Mesodermal cell (in vitro differentiated cells): Measurements from ENCODE around the gene BLOC1S1.
A peak's percentile ranks its signal among the peaks of the same experiment; 100 is the strongest.
"Not testable (repeated sequence)": the region's sequence is repeated elsewhere in the genome, so short reads cannot be mapped to it uniquely, and the experiment has no call there.

Source experiments
- H3K27ac ChIP-seq: 2 replicates; pipeline ENCODE4 v1.7.0; 2013; ENCODE audit warnings: mild to moderate bottlenecking, low read depth, low read length, moderate library complexity; ENCODE audit not compliant: severe bottlenecking
- H3K36me3 ChIP-seq: 2 replicates; pipeline ENCODE4 v1.7.1; 2013; ENCODE audit warnings: mild to moderate bottlenecking, low read length, moderate library complexity; ENCODE audit not compliant: control insufficient read depth, insufficient read depth
- H3K4me1 ChIP-seq: one replicate; pipeline ENCODE4 v1.7.1; 2013; ENCODE audit warnings: mild to moderate bottlenecking, low read length; ENCODE audit not compliant: insufficient read depth, control insufficient read depth, poor library complexity, severe bottlenecking
- H3K4me3 ChIP-seq: 2 replicates; pipeline ENCODE4 v1.7.0; 2013; ENCODE audit warnings: low read length, control low read depth, mild to moderate bottlenecking; ENCODE audit not compliant: insufficient read depth, poor library complexity, severe bottlenecking; ENCODE audit errors: extremely low read depth
- H3K9me3 ChIP-seq: 2 replicates; pipeline ENCODE4 v1.7.1; 2013; ENCODE audit warnings: mild to moderate bottlenecking, low read length, moderate library complexity; ENCODE audit not compliant: control insufficient read depth
- whole genome bisulfite sequencing, 2 experiments: methylation state at CpG; one replicate each; pipeline ENCODE4 v1.1.5; 2013; ENCODE audit warnings: missing lambda C conversion rate in 2 of 2; ENCODE audit not compliant: insufficient coverage in 2 of 2; 5-methylcytosine and 5-hydroxymethylcytosine counted together

The BLOC1S1 gene

GRCh38 chr12:55746913-55747231 lies 31.0 kb downstream of the BLOC1S1 start:
- H3K36me3 ChIP-seq, result peaks cover 57% of the 10 kb centered on the region
- H3K9me3 ChIP-seq, result no peaks in the 10 kb centered on the region
- H3K27ac ChIP-seq, result peak overlapping the region; percentile 74
- peak overlapping the region; percentile 76 for H3K4me3 ChIP-seq
- H3K4me1 ChIP-seq, result peaks cover 17% of the 10 kb centered on the region

- H3K36me3 ChIP-seq, result peaks cover 73% of the 10 kb centered on the region
- no peak overlapping the region for H3K27ac ChIP-seq
- no peak overlapping the region for H3K4me3 ChIP-seq
- 93% methylated on average over 15 to 18 of the region's 18 CpGs for WGBS, 2 experiments
- no peaks in the 10 kb centered on the region for H3K9me3 ChIP-seq
- peaks cover 17% of the 10 kb centered on the region for H3K4me1 ChIP-seq
Measured at GRCh38 chr12:55748230-55748993, 32.6 kb downstream of the BLOC1S1 start.

- WGBS, 2 experiments, result 60 to 80% methylated on average over 1 of the region's 2 CpGs
- H3K36me3 ChIP-seq, result peaks cover 98% of the 10 kb centered on the region
- H3K27ac ChIP-seq, result peak overlapping the region; percentile 46
Measured at GRCh38 chr12:55755246-55755645, 39.4 kb downstream of the BLOC1S1 start.

GRCh38 chr12:55757701-55758100 lies 41.9 kb downstream of the BLOC1S1 start:
- peaks cover 5% of the 10 kb centered on the region for H3K9me3 ChIP-seq
- H3K4me1 ChIP-seq, result peaks cover 4% of the 10 kb centered on the region
- peaks cover 99% of the 10 kb centered on the region for H3K36me3 ChIP-seq
- no peak overlapping the region for H3K4me3 ChIP-seq
- WGBS, 2 experiments, result 67 to 100% methylated on average over 1 of the region's 2 CpGs
- H3K27ac ChIP-seq, result peak overlapping the region; percentile 53

More at GRCh38 chr12:55755246-55755645, 39.4 kb downstream of the BLOC1S1 start:
- H3K4me3 ChIP-seq, result no peak overlapping the region
- H3K4me1 ChIP-seq, result peaks cover 4% of the 10 kb centered on the region
- H3K9me3 ChIP-seq, result peaks cover 5% of the 10 kb centered on the region

GRCh38 chr12:55758575-55758974 lies 42.7 kb downstream of the BLOC1S1 start:
- H3K4me1 ChIP-seq, H3K9me3 ChIP-seq, H3K27ac ChIP-seq, H3K4me3 ChIP-seq: not testable (repeated sequence)
- peaks cover 99% of the 10 kb centered on the region for H3K36me3 ChIP-seq
- 95 to 100% methylated on average over 2 of the region's 4 CpGs for WGBS, 2 experiments

GRCh38 chr12:55760663-55761062 lies 44.8 kb downstream of the BLOC1S1 start:
- peaks cover 5% of the 10 kb centered on the region for H3K9me3 ChIP-seq
- WGBS, 2 experiments, result 100% methylated on average over 3 to 5 of the region's 6 CpGs
- H3K4me1 ChIP-seq, result peaks cover 4% of the 10 kb centered on the region
- H3K36me3 ChIP-seq, result peaks cover 96% of the 10 kb centered on the region
- H3K27ac ChIP-seq, result no peak overlapping the region
- H3K4me3 ChIP-seq, result no peak overlapping the region

- no peak overlapping the region for H3K4me3 ChIP-seq
- H3K27ac ChIP-seq, result no peak overlapping the region
- peaks cover 5% of the 10 kb centered on the region for H3K9me3 ChIP-seq
- no peaks in the 10 kb centered on the region for H3K4me1 ChIP-seq
- H3K36me3 ChIP-seq, result peaks cover 93% of the 10 kb centered on the region
Measured at GRCh38 chr12:55762646-55763045, 46.8 kb downstream of the BLOC1S1 start.

- Histone ChIP-seq H3K36me3 (peaks cover 92% of the 10 kb centered on the region), H3K27ac (no peak overlapping the region), H3K4me1 (no peaks in the 10 kb centered on the region), H3K4me3 (no peak overlapping the region), H3K9me3 (no peaks in the 10 kb centered on the region)
- 90 to 92% methylated on average over 4 to 5 of the region's 5 CpGs for WGBS, 2 experiments
Measured at GRCh38 chr12:55765736-55766290, 50.0 kb downstream of the BLOC1S1 start.

- Histone ChIP-seq H3K9me3 (no peaks in the 10 kb centered on the region), H3K27ac (no peak overlapping the region), H3K4me3 (no peak overlapping the region), H3K36me3 (peaks cover 92% of the 10 kb centered on the region), H3K4me1 (no peaks in the 10 kb centered on the region)
- 100% methylated on average over 2 to 3 of the region's 4 CpGs for WGBS, 2 experiments
Measured at GRCh38 chr12:55767156-55767555, 51.3 kb downstream of the BLOC1S1 start.
